MM.1S (cell line): ENCODE measurements around the gene ITGAV.

Experiments
- CTCF ChIP-seq: fragments of 300-600 bp; sonication (generic); IDR thresholded peaks from 2 replicates; pipeline ENCODE4 v1.5.1; 2016; ENCODE audit warnings: antibody characterized with exemption, low read length, mixed read lengths
- EZH2 ChIP-seq: fragments of 300-600 bp; sonication (generic); optimal IDR thresholded peaks from 2 replicates; pipeline ENCODE3; 2017; ENCODE audit warnings: low read depth, mild to moderate bottlenecking, antibody characterized with exemption, low read length, mixed read lengths
- EZH2phosphoT487 ChIP-seq: fragments of 300-600 bp; sonication (generic); IDR thresholded peaks from 2 replicates; pipeline ENCODE4 v1.6.1; 2018; ENCODE audit warnings: antibody characterized with exemption, low read length

GRCh38 chr2:186688813-186689212, 99.0 kb downstream of the ITGAV start:
- no peak for TF ChIP-seq CTCF
- TF ChIP-seq EZH2phosphoT487, result no peak
- TF ChIP-seq EZH2, result no peak
